AG04450 (cell line): ENCODE data around the gene RAB31. TPM values are rescaled to one million over a fixed set of nuclear protein-coding genes. Genes with fewer than 3 reads are reported as not detected.

ENCODE experiments used
- CTCF ChIA-PET: fragments of 300-600, 350-600 bp; formaldehyde crosslinking; extraction: SDS; loops from one replicate; lab custom pipeline; 2022; ENCODE audit warnings: antibody characterized with exemption, inconsistent platforms; lab: Charles Lee
- POLR2A ChIA-PET: fragments of 350-600 bp; formaldehyde crosslinking; extraction: SDS; loops from one replicate; lab custom pipeline; 2021; ENCODE audit warnings: antibody characterized with exemption, inconsistent platforms; lab: Yijun Ruan, JAX
- DNase-seq: peaks from one replicate; pipeline ENCODE4 v3.0.0-alpha.2; 2011; ENCODE audit warnings: low read depth, low spot score
- H3K27ac ChIP-seq: one replicate; pipeline ENCODE4 v1.5.1; 2012; ENCODE audit warnings: low read depth, low read length, control low read depth
- H3K27me3 ChIP-seq: one replicate; pipeline ENCODE4 v1.6.0; 2012; ENCODE audit warnings: low read length; ENCODE audit not compliant: control insufficient read depth, insufficient read depth
- H3K4me3 ChIP-seq: 2 replicates; pipeline ENCODE4 v1.5.1; 2011; ENCODE audit warnings: mild to moderate bottlenecking, low read depth, low read length, control low read depth
- H3K9me3 ChIP-seq: 2 replicates; pipeline ENCODE4 v1.5.1; 2012; ENCODE audit warnings: low read length; ENCODE audit not compliant: control insufficient read depth, insufficient read depth
- CTCF ChIP-seq: IDR thresholded peaks from 2 replicates; pipeline ENCODE4 v1.5.1; 2011; ENCODE audit warnings: low read depth, low read length, control low read depth, inconsistent platforms
- polyA plus RNA-seq: library from polyadenylated mRNA; depleted of rRNA; stranded (reverse); fragments of >200 nt; gene quantifications from 2 replicates; pipeline ENCODE4 v1.2.3, GENCODE V29; 2011

RAB31 gene
- polyA plus RNA-seq, 1 experiment, result 43.7 TPM

- DNase-seq, result no peak
- CTCF ChIA-PET, result interaction anchor here (2.8 kb wide), 1 partner anchor 137 kb away, joined by 9 read pairs; no protein-coding TSS in a partner anchor
- H3K9me3 ChIP-seq, result no peaks in the 10 kb centered on the region; the same call in 1 of the 2 replicates
- H3K4me3 ChIP-seq, result no peak overlapping the region
- H3K27ac ChIP-seq, result no peak overlapping the region
- no peaks in the 10 kb centered on the region for H3K27me3 ChIP-seq
- POLR2A ChIA-PET, result no interaction called here
- no peak for TF ChIP-seq CTCF
Measured at GRCh38 chr18:9712130-9712577, 4.1 kb downstream of the RAB31 start.

- Histone ChIP-seq H3K4me3 (no peak overlapping the region), H3K27me3 (no peaks in the 10 kb centered on the region), H3K27ac (no peak overlapping the region), H3K9me3 (no peaks in the 10 kb centered on the region; the same call in 1 of the 2 replicates)
- ChIA-PET CTCF (no interaction called here), POLR2A (no interaction called here)
- no peak for TF ChIP-seq CTCF
- no peak for DNase-seq
Measured at GRCh38 chr18:9712611-9713010, 4.5 kb downstream of the RAB31 start.

GRCh38 chr18:9714266-9715087 lies 6.4 kb downstream of the RAB31 start:
- Histone ChIP-seq H3K9me3 (no peaks in the 10 kb centered on the region), H3K27me3 (no peaks in the 10 kb centered on the region), H3K27ac (no peak overlapping the region), H3K4me3 (no peak overlapping the region)
- ChIA-PET CTCF (no interaction called here), POLR2A (no interaction called here)
- no peak for TF ChIP-seq CTCF
- DNase-seq, result no peak

- CTCF ChIA-PET, result no interaction called here
- H3K9me3 ChIP-seq, result no peaks in the 10 kb centered on the region
- POLR2A ChIA-PET, result no interaction called here
- DNase-seq, result no peak
- TF ChIP-seq CTCF, result no peak
- H3K4me3 ChIP-seq, result no peak overlapping the region
- H3K27ac ChIP-seq, result no peak overlapping the region
- no peaks in the 10 kb centered on the region for H3K27me3 ChIP-seq
Measured at GRCh38 chr18:9715088-9715343, 6.9 kb downstream of the RAB31 start.

GRCh38 chr18:9715978-9716774 lies 8.1 kb downstream of the RAB31 start:
- TF ChIP-seq CTCF, result no peak
- ChIA-PET CTCF (interaction anchor here (0.7 kb wide), 1 partner anchor 58 kb away, joined by 5 read pairs; no protein-coding TSS in a partner anchor), POLR2A (interaction anchor here (0.7 kb wide), 1 partner anchor 22 kb away, joined by 9 read pairs; no protein-coding TSS in a partner anchor)
- no peak overlapping the region for H3K4me3 ChIP-seq
- H3K27me3 ChIP-seq, result no peaks in the 10 kb centered on the region
- H3K9me3 ChIP-seq, result no peaks in the 10 kb centered on the region
- no peak overlapping the region for H3K27ac ChIP-seq
- no peak for DNase-seq
